BLaER1 treated with 17β-estradiol and CSF1 and Interleukin-3, amounts not matched to agents 10 nM and 100 nM (cell line): ENCODE measurements around the gene ARL6IP1.

Experiments
- H3K27ac ChIP-seq, 11 experiments: shearing (Covaris generic); formaldehyde crosslinking; 2 replicates each; pipeline ENCODE4 v1.8.1; 2022
- H3K27me3 ChIP-seq, 11 experiments: shearing (Covaris generic); formaldehyde crosslinking; 2 replicates each; pipeline ENCODE4 v1.8.1; 2022
- H3K36me3 ChIP-seq, 11 experiments: shearing (Covaris generic); formaldehyde crosslinking; 2 replicates each; pipeline ENCODE4 v1.8.1; 2022
- H3K4me1 ChIP-seq, 10 experiments: shearing (Covaris generic); formaldehyde crosslinking; 2 replicates each; pipeline ENCODE4 v1.8.1; 2022
- H3K4me2 ChIP-seq, 11 experiments: shearing (Covaris generic); formaldehyde crosslinking; 2 replicates each; pipeline ENCODE4 v1.8.1; 2022
- H3K4me3 ChIP-seq, 10 experiments: shearing (Covaris generic); formaldehyde crosslinking; 2 replicates each; pipeline ENCODE4 v1.8.1; 2022
- H3K9ac ChIP-seq, 11 experiments: shearing (Covaris generic); formaldehyde crosslinking; 2 replicates each; pipeline ENCODE4 v1.8.1; 2022
- H3K9me3 ChIP-seq, 11 experiments: shearing (Covaris generic); formaldehyde crosslinking; replicated peaks in 1 of 11; 2 replicates each; pipeline ENCODE4 v1.8.1; 2022
- H4K20me1 ChIP-seq, 11 experiments: shearing (Covaris generic); formaldehyde crosslinking; 2 replicates each; pipeline ENCODE4 v1.8.1; 2022
- Cebpa-rat ChIP-seq, 11 experiments: shearing (Covaris generic); IDR thresholded peaks; 2 replicates each; pipeline ENCODE4 v1.8.1; 2022

The ARL6IP1 gene

GRCh38 chr16:18832613-18833012, 31.3 kb upstream of the ARL6IP1 start:
- H3K4me1 ChIP-seq, result no peaks in the 10 kb centered on the region
- H3K4me3 ChIP-seq, result no peak overlapping the region
- TF ChIP-seq Cebpa-rat (IDR thresholded peaks at IDR 0.05), result no peak
- no peak overlapping the region for H3K9ac ChIP-seq
- H4K20me1 ChIP-seq, result peaks cover 0 to 21% (median 6%) of the 10 kb centered on the region in 11 experiments; a peak in 10 of 22 replicates
- no peak overlapping the region for H3K4me2 ChIP-seq
- H3K9me3 ChIP-seq, result peaks cover 0 to 19% (median 12%) of the 10 kb centered on the region in 11 experiments; a peak in 15 of 22 replicates
- no peaks in the 10 kb centered on the region for H3K27me3 ChIP-seq
- H3K27ac ChIP-seq, result no peak overlapping the region
- peaks cover 96 to 100% (median 99%) of the 10 kb centered on the region in 11 experiments for H3K36me3 ChIP-seq

- no peak overlapping the region for H3K4me2 ChIP-seq
- TF ChIP-seq Cebpa-rat (IDR thresholded peaks at IDR 0.05), result no peak
- no peak overlapping the region for H3K9ac ChIP-seq
- H3K36me3 ChIP-seq, result peaks cover 93 to 98% (median 96%) of the 10 kb centered on the region in 11 experiments
- no peak overlapping the region for H3K27ac ChIP-seq
- no peak overlapping the region for H3K4me3 ChIP-seq
- no peaks in the 10 kb centered on the region for H3K4me1 ChIP-seq
- H3K9me3 ChIP-seq, result peaks cover 3 to 21% (median 14%) of the 10 kb centered on the region in 11 experiments; a peak in 20 of 22 replicates
- no peaks in the 10 kb centered on the region for H3K27me3 ChIP-seq
- H4K20me1 ChIP-seq, result peaks cover 0 to 16% (median 6%) of the 10 kb centered on the region in 11 experiments; a peak in 10 of 22 replicates
Observed at GRCh38 chr16:18832006-18832405, 30.7 kb upstream of the ARL6IP1 start.

GRCh38 chr16:18829251-18829650, 27.9 kb upstream of the ARL6IP1 start:
- H3K4me2 ChIP-seq, result no peak overlapping the region
- no peaks in the 10 kb centered on the region for H3K27me3 ChIP-seq
- no peaks in the 10 kb centered on the region for H3K4me1 ChIP-seq
- H3K36me3 ChIP-seq, result peaks cover 69 to 75% (median 71%) of the 10 kb centered on the region in 11 experiments
- no peak overlapping the region for H3K9ac ChIP-seq
- no peak for TF ChIP-seq Cebpa-rat (IDR thresholded peaks at IDR 0.05)
- H3K4me3 ChIP-seq, result no peak overlapping the region
- peaks cover 0 to 6% (median 0%) of the 10 kb centered on the region in 11 experiments; a peak in 8 of 22 replicates for H4K20me1 ChIP-seq
- peaks cover 6 to 25% (median 18%) of the 10 kb centered on the region in 11 experiments; a peak in 20 of 22 replicates for H3K9me3 ChIP-seq
- no peak overlapping the region for H3K27ac ChIP-seq

- no peak overlapping the region for H3K9ac ChIP-seq
- TF ChIP-seq Cebpa-rat (IDR thresholded peaks at IDR 0.05), result no peak
- no peak overlapping the region for H3K4me3 ChIP-seq
- no peak overlapping the region for H3K27ac ChIP-seq
- H3K27me3 ChIP-seq, result no peaks in the 10 kb centered on the region
- peaks cover 57 to 61% (median 59%) of the 10 kb centered on the region in 11 experiments for H3K36me3 ChIP-seq
- peaks cover 6 to 25% (median 18%) of the 10 kb centered on the region in 11 experiments; a peak in 20 of 22 replicates for H3K9me3 ChIP-seq
- H3K4me2 ChIP-seq, result no peak overlapping the region
- H4K20me1 ChIP-seq, result peaks cover 0 to 6% (median 0%) of the 10 kb centered on the region in 11 experiments; a peak in 5 of 22 replicates
- H3K4me1 ChIP-seq, result no peaks in the 10 kb centered on the region
Observed at GRCh38 chr16:18827890-18828289, 26.5 kb upstream of the ARL6IP1 start.

GRCh38 chr16:18816286-18816685, 14.9 kb upstream of the ARL6IP1 start:
- H3K9ac ChIP-seq, result no peak overlapping the region
- H3K27me3 ChIP-seq, result no peaks in the 10 kb centered on the region
- peaks cover 73 to 90% (median 85%) of the 10 kb centered on the region in 11 experiments for H3K36me3 ChIP-seq
- peaks cover 0 to 6% (median 0%) of the 10 kb centered on the region in 11 experiments; a peak in 5 of 22 replicates for H3K9me3 ChIP-seq
- no peak for TF ChIP-seq Cebpa-rat (IDR thresholded peaks at IDR 0.05)
- no peak overlapping the region for H3K27ac ChIP-seq
- peaks cover 0 to 7% (median 3%) of the 10 kb centered on the region in 11 experiments; a peak in 9 of 22 replicates for H4K20me1 ChIP-seq
- H3K4me3 ChIP-seq, result no peak overlapping the region
- H3K4me1 ChIP-seq, result no peaks in the 10 kb centered on the region
- H3K4me2 ChIP-seq, result no peak overlapping the region

GRCh38 chr16:18811925-18812324, 10.6 kb upstream of the ARL6IP1 start:
- Histone ChIP-seq H3K36me3 (peaks cover 87 to 94% (median 89%) of the 10 kb centered on the region in 11 experiments), H3K4me2 (no peak overlapping the region)
- TF ChIP-seq Cebpa-rat (IDR thresholded peaks at IDR 0.05), result no peak

GRCh38 chr16:18809165-18809564, 7.8 kb upstream of the ARL6IP1 start:
- Histone ChIP-seq H3K4me2 (no peak overlapping the region), H3K9ac (no peak overlapping the region), H3K27me3 (no peaks in the 10 kb centered on the region), H3K4me3 (no peak overlapping the region), H3K9me3 (peaks cover 0 to 4% (median 0%) of the 10 kb centered on the region in 11 experiments; a peak in 3 of 22 replicates), H4K20me1 (peaks cover 0 to 6% (median 0%) of the 10 kb centered on the region in 11 experiments; a peak in 2 of 22 replicates), H3K4me1 (peaks cover 7 to 32% (median 22%) of the 10 kb centered on the region in 10 experiments), H3K36me3 (peaks cover 64 to 83% (median 69%) of the 10 kb centered on the region in 11 experiments), H3K27ac (no peak overlapping the region)
- no peak for TF ChIP-seq Cebpa-rat (IDR thresholded peaks at IDR 0.05)

More at GRCh38 chr16:18811925-18812324, 10.6 kb upstream of the ARL6IP1 start:
- no peak overlapping the region for H3K4me3 ChIP-seq
- H3K27ac ChIP-seq, result no peak overlapping the region
- H3K4me1 ChIP-seq, result peaks cover 0 to 4% (median 0%) of the 10 kb centered on the region in 10 experiments; a peak in 5 of 20 replicates
- H3K27me3 ChIP-seq, result no peaks in the 10 kb centered on the region
- no peak overlapping the region for H3K9ac ChIP-seq
- H4K20me1 ChIP-seq, result peaks cover 0 to 5% (median 0%) of the 10 kb centered on the region in 11 experiments; a peak in 2 of 22 replicates
- H3K9me3 ChIP-seq, result peaks cover 0 to 6% (median 0%) of the 10 kb centered on the region in 11 experiments; a peak in 5 of 22 replicates

- Histone ChIP-seq H3K4me2 (peak overlapping the region in 6 of 11 experiments; percentile 35 to 88 (median 75); a peak in 11 of 22 replicates), H3K9me3 (peaks cover 0 to 6% (median 0%) of the 10 kb centered on the region in 11 experiments; a peak in 3 of 22 replicates), H3K36me3 (peaks cover 37 to 64% (median 44%) of the 10 kb centered on the region in 11 experiments), H4K20me1 (peaks cover 2 to 16% (median 9%) of the 10 kb centered on the region in 11 experiments; a peak in 21 of 22 replicates), H3K4me3 (no peak overlapping the region), H3K4me1 (peaks cover 22 to 56% (median 45%) of the 10 kb centered on the region in 10 experiments), H3K27me3 (no peaks in the 10 kb centered on the region), H3K27ac (peak overlapping the region in 9 of 11 experiments; percentile 34 to 98 (median 92); a peak in 14 of 22 replicates), H3K9ac (peak overlapping the region in 3 of 11 experiments; percentile 71 to 83 (median 74); a peak in 5 of 22 replicates)
- no peak for TF ChIP-seq Cebpa-rat (IDR thresholded peaks at IDR 0.05)
Observed at GRCh38 chr16:18805257-18805773, 4.0 kb upstream of the ARL6IP1 start.

- H3K27me3 ChIP-seq, result no peaks in the 10 kb centered on the region
- H3K27ac ChIP-seq, result peak overlapping the region; percentile 38 to 98 (median 90); a peak in 20 of 22 replicates
- peaks cover 30 to 60% (median 52%) of the 10 kb centered on the region in 10 experiments for H3K4me1 ChIP-seq
- H3K9ac ChIP-seq, result peak overlapping the region; percentile 24 to 83 (median 69); a peak in 20 of 22 replicates
- no peak for TF ChIP-seq Cebpa-rat (IDR thresholded peaks at IDR 0.05)
- peaks cover 0 to 6% (median 0%) of the 10 kb centered on the region in 11 experiments; a peak in 3 of 22 replicates for H3K9me3 ChIP-seq
- peaks cover 9 to 24% (median 16%) of the 10 kb centered on the region in 11 experiments; a peak in 21 of 22 replicates for H4K20me1 ChIP-seq
- peak overlapping the region in 3 of 10 experiments; percentile 2 to 41 (median 4); a peak in 3 of 20 replicates for H3K4me3 ChIP-seq
- peaks cover 30 to 61% (median 39%) of the 10 kb centered on the region in 11 experiments for H3K36me3 ChIP-seq
- peak overlapping the region; percentile 2 to 88 (median 70); a peak in 18 of 22 replicates for H3K4me2 ChIP-seq
Observed at GRCh38 chr16:18804540-18804939, 3.2 kb upstream of the ARL6IP1 start.
